PC-9 (cell line): ENCODE measurements around the gene JARID2.

Experiments used
- EZH2 ChIP-seq: fragments of 200-600 bp; sonication (generic); IDR thresholded peaks from 2 replicates; pipeline ENCODE4 v1.8.0; 2017; ENCODE audit warnings: antibody characterized with exemption, low read depth
- TF ChIP-seq, protein P1 (sequence below): fragments of 200-600 bp; sonication (generic); conservative IDR thresholded peaks from 2 replicates; pipeline ENCODE4 v1.6.1; 2017; ENCODE audit warnings: mixed run types, antibody characterized with exemption, mild to moderate bottlenecking, moderate library complexity

DNA sequence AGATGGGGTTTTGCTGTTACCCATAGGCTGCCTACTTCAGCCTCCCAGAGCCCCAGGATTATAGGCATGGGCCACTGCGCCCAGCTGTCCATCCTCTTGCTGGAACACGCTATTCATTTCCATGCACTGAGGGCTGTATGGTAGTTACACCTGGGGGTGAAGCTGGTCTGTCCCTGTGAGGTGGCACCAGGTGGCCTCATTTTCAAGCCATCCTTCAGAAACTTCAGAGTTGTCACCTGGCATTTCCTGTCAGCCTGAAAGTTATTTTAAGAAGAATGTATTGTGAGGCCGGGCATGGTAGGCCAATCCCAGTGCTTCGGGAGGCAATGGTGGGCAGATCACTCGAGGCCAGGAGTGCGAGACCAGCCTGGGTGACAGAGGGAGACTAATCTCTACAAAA is 269.4 kb downstream of the JARID2 start:
- TF ChIP-seq, protein P1, sequence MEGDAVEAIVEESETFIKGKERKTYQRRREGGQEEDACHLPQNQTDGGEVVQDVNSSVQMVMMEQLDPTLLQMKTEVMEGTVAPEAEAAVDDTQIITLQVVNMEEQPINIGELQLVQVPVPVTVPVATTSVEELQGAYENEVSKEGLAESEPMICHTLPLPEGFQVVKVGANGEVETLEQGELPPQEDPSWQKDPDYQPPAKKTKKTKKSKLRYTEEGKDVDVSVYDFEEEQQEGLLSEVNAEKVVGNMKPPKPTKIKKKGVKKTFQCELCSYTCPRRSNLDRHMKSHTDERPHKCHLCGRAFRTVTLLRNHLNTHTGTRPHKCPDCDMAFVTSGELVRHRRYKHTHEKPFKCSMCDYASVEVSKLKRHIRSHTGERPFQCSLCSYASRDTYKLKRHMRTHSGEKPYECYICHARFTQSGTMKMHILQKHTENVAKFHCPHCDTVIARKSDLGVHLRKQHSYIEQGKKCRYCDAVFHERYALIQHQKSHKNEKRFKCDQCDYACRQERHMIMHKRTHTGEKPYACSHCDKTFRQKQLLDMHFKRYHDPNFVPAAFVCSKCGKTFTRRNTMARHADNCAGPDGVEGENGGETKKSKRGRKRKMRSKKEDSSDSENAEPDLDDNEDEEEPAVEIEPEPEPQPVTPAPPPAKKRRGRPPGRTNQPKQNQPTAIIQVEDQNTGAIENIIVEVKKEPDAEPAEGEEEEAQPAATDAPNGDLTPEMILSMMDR, result no peak
- TF ChIP-seq EZH2, result no peak
